Fibroblast of lung (primary cell): ENCODE measurements around the gene HUNK.

ENCODE experiments used
- EZH2 ChIP-seq: IDR thresholded peaks from 2 replicates; pipeline ENCODE4 v1.5.1; 2012; ENCODE audit warnings: low read length, control low read depth, mild to moderate bottlenecking; ENCODE audit errors: missing control alignments
- TF ChIP-seq, protein P1 (sequence below), 2 donors: IDR thresholded peaks in 1 of 2; conservative IDR thresholded peaks in 1 of 2; 1 replicate in 1 of 2; 2 replicates in 1 of 2; pipeline ENCODE4 v1.5.1; 2011 to 2012; ENCODE audit warnings: low read length in 2 of 2, control low read depth in 1 of 2, inconsistent platforms in 1 of 2, low read depth in 1 of 2, mild to moderate bottlenecking in 1 of 2

GRCh38 chr21:31961027-31961426, 88.2 kb downstream of the HUNK start:
- TF ChIP-seq, protein P1, sequence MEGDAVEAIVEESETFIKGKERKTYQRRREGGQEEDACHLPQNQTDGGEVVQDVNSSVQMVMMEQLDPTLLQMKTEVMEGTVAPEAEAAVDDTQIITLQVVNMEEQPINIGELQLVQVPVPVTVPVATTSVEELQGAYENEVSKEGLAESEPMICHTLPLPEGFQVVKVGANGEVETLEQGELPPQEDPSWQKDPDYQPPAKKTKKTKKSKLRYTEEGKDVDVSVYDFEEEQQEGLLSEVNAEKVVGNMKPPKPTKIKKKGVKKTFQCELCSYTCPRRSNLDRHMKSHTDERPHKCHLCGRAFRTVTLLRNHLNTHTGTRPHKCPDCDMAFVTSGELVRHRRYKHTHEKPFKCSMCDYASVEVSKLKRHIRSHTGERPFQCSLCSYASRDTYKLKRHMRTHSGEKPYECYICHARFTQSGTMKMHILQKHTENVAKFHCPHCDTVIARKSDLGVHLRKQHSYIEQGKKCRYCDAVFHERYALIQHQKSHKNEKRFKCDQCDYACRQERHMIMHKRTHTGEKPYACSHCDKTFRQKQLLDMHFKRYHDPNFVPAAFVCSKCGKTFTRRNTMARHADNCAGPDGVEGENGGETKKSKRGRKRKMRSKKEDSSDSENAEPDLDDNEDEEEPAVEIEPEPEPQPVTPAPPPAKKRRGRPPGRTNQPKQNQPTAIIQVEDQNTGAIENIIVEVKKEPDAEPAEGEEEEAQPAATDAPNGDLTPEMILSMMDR (conservative IDR thresholded peaks at IDR 0.05 in 1 of 2, IDR thresholded peaks at IDR 0.05 in 1 of 2; ENCODE audit: low read depth in 1 of 2, low read length in 2 of 2) = no peak
- TF ChIP-seq EZH2 = no peak
